Stimulated activated CD8-positive, alpha-beta memory T cell treated with anti-CD3 and anti-CD28 coated beads, Interleukin-15, amount 100 ng/mL, for 1 hour (primary cell): ENCODE measurements around the gene TMOD2.
A peak's percentile ranks its signal among the peaks of the same experiment; 100 is the strongest.
"Not testable (repeated sequence)": the region's sequence is repeated elsewhere in the genome, so short reads cannot be mapped to it uniquely, and the experiment has no call there.

Experiments
- DNase-seq: peaks from one replicate; pipeline ENCODE4 v3.0.0-alpha.2; 2020; ENCODE audit warnings: low read depth

TMOD2 gene

GRCh38 chr15:51774916-51775315 is 23.5 kb downstream of the TMOD2 start:
- no peak for DNase-seq

- DNase-seq: peak; percentile 21
These were observed 24.8 kb downstream of the TMOD2 start for GRCh38 chr15:51775967-51776816.

GRCh38 chr15:51776952-51777569 is 25.7 kb downstream of the TMOD2 start:
- DNase-seq: peak; percentile 48

GRCh38 chr15:51780636-51781035 is 29.2 kb downstream of the TMOD2 start:
- DNase-seq: no peak

GRCh38 chr15:51781506-51781905 is 30.1 kb downstream of the TMOD2 start:
- DNase-seq: no peak

- DNase-seq: no peak
These were observed 31.0 kb downstream of the TMOD2 start for GRCh38 chr15:51782357-51782896.

GRCh38 chr15:51783967-51784366 is 32.6 kb downstream of the TMOD2 start:
- no peak for DNase-seq

- not testable (repeated sequence) for DNase-seq
These were observed 35.7 kb downstream of the TMOD2 start for GRCh38 chr15:51787130-51787529.

- not testable (repeated sequence) for DNase-seq
These were observed 41.1 kb downstream of the TMOD2 start for GRCh38 chr15:51792474-51792873.

- DNase-seq: no peak
These were observed 42.3 kb downstream of the TMOD2 start for GRCh38 chr15:51793521-51794305.

GRCh38 chr15:51796847-51797401 is 45.5 kb downstream of the TMOD2 start:
- no peak for DNase-seq

GRCh38 chr15:51798281-51798680 is 46.9 kb downstream of the TMOD2 start:
- no peak for DNase-seq

GRCh38 chr15:51799282-51800252 is 48.2 kb downstream of the TMOD2 start:
- DNase-seq: no peak

- DNase-seq: no peak
These were observed 50.0 kb downstream of the TMOD2 start for GRCh38 chr15:51801391-51801835.

GRCh38 chr15:51802593-51802992 is 51.2 kb downstream of the TMOD2 start:
- no peak for DNase-seq

GRCh38 chr15:51803965-51804364 is 52.6 kb downstream of the TMOD2 start:
- DNase-seq: no peak

- DNase-seq: no peak
These were observed 54.7 kb downstream of the TMOD2 start for GRCh38 chr15:51806123-51806522.

- no peak for DNase-seq
These were observed 58.1 kb downstream of the TMOD2 start for GRCh38 chr15:51809457-51809856.

- DNase-seq: no peak
These were observed 61.2 kb downstream of the TMOD2 start for GRCh38 chr15:51812598-51812997.

GRCh38 chr15:51814606-51815005 is 63.2 kb downstream of the TMOD2 start:
- DNase-seq: no peak

GRCh38 chr15:51816611-51817010 is 65.2 kb downstream of the TMOD2 start:
- no peak for DNase-seq
